ENCODE results near the gene TAMM41.
"Not testable (repeated sequence)": the region's sequence is repeated elsewhere in the genome, so short reads cannot be mapped to it uniquely, and the experiment has no call there.

TAMM41 gene, protein sequence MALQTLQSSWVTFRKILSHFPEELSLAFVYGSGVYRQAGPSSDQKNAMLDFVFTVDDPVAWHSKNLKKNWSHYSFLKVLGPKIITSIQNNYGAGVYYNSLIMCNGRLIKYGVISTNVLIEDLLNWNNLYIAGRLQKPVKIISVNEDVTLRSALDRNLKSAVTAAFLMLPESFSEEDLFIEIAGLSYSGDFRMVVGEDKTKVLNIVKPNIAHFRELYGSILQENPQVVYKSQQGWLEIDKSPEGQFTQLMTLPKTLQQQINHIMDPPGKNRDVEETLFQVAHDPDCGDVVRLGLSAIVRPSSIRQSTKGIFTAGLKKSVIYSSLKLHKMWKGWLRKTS

DNA sequence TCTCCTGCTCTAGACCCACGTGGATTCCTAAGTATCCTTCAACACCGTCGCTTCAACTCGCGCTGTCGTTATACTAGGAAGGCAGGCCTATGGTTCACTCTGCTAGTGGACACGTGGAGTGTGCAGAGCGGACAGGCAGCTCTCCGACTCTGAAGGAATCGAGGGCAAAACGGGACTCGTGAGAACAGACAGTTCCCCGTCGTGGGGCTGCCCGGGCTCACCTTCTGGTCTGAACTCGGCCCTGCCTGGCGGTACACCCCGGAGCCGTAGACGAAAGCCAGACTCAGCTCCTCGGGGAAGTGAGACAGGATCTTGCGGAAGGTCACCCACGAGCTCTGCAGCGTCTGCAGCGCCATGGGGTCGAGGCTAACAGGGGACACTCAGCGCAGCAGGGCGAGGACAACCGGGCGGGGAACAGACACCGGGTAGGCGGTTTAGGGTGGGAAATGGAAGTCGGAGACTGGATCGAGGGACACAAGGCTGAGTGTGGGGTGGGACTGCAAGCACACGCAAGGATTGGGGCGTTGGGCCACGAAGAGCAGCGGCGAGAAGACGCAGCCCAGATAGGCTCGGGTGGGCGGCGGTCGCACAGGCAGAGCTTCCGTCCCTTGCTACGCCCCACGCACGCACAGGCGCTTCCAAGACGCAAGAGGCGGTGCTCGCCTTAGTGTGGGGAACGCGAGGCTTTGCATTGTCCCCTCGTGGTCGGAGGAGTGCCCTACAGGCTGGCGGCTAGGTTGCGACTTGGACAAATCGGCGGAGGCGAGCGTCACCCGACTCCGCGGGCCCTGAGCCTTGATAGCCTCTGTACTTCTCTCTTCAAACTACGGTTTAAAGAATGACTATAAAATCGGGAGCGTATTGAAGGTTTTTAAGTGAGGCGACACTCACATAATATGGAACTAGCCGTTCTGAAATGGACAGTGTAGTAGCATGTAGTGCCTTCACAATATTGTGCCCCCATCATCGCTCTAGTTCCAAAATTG lies at the start of gene TAMM41:
TSS of gene TAMM41 (minus strand) at position 605 of the 986 bp plus-strand sequence. CDS start at position 356, 249 bp downstream.
- peak; percentile 64 for DNase-seq

DNA sequence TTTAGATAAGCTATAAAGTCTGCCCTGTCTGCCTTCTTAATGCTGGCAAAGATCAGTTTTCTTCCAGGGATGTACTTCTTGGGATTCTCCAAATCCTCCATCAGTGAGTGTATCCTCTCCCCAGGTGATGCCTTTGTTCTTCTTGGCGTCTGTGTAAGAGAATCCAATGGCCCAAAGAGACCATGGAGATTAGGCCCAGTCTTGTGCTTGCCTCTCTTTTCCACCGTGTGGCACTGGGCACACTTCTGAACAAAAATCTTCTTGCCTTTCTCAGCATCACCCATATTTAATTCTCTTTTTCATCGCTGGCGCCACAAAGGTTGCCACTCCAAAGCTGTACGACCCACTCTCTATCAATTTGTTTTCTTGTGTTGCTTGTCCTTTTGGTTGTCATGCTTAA lies 32.2 kb upstream of the TAMM41 start:
- no peak for DNase-seq

DNA sequence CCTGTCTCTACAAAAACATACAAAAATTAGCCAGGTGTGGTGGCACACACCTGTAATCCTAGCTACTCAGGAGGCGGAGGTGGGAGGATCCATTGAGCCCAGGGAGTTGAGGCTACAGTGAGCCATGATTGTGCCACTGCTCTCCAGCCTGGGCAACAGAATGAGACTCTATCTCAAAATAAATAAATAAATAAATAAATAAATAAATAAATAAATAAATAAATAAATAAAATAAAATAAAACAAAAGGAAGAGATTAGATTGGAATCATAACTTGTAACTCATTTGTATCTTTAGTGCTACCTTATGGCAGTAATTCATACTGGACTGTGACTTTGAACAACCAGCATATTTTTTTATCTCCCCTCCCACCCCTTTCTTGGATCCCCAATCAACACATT lies 28.0 kb upstream of the TAMM41 start:
- not testable (repeated sequence) for DNase-seq

DNA sequence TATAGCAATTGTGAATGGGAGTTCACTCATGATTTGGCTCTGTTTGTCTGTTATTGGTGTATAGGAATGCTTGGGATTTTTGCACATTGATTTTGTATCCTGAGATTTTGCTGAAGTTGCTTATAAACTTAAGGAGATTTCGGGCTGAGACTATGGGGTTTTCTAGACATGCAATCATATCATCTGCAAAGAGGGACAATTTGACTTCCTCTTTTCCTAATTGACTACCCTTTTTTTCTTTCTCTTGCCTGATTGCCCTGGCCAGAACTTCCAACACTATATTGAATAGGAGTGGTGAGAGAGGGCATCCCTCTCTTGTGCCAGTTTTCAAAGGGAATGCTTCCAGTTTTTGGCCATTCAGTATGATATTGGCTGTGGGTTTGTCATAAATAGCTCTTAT lies 17.1 kb upstream of the TAMM41 start:
- not testable (repeated sequence) for DNase-seq

DNA sequence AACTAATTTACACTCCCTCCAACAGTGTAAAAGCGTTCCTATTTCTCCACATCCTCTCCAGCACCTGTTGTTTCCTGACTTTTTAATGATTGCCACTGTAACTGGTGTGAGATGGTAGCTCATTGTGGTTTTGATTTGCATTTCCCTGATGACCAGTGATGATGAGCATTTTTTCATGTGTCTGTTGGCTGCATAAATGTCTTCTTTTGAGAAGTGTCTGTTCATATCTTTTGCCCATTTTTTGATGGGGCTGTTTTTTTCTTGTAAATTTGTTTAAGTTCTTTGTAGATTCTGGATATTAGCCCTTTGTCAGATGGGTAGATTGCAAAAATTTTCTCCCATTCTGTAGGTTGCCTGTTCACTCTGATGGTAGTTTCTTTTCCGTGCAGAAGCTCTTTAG lies 15.9 kb upstream of the TAMM41 start:
- DNase-seq = not testable (repeated sequence)

DNA sequence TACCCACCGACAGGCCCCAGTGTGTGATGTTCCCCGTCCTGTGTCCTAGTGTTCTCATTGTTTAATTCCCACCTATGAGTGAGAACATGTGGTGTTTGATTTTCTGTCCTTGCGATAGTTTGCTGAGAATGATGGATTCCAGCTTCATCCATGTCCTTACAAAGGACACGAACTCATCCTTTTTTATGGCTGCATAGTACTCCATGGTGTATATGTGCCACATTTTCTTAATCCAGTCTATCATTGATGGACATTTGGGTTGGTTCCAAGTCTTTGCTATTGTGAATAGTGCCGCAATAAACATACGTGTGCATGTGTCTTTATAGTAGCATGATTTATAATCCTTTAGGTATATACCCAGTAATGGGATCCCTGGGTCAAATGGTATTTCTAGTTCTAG lies 15.5 kb upstream of the TAMM41 start:
- DNase-seq = not testable (repeated sequence)

DNA sequence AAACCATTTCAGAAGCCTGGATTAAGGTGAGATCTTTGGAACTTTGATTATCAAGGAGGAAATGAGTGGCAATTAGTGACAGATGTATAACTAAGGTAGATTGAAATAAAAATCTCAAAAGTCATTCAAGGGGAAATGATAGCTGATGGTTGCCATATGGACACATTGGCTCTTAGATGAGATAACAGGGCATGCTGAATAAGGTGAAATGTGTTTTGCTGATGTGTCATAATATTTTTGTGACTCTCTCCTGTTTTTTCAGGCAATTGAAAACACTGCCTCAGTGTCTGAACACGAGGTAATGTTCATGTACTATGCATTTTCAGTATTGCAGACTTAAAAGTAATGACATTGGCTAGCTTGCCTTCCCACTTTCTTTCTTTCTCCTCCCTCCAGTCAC lies 13.5 kb upstream of the TAMM41 start:
- DNase-seq = peak; percentile 13

DNA sequence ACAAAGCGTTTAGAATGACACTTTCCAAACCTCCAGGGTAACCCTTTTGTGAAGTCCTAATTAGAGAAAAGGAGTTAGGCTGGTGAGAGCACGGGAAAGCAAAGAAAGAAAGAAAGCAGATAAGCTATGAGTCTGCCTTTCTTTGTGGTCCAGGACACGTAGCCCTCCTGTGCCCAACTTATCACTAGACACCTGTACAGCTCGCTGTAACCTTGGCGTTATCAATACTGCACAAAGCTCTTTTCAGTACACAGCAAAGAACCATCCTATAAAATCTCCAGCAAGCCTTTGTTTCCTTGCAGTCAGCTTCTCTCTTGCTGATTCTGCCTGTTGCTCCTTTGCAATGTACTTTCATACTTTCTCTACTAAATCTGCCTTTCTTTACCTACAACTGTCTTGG lies 6.8 kb upstream of the TAMM41 start:
- no peak for DNase-seq

DNA sequence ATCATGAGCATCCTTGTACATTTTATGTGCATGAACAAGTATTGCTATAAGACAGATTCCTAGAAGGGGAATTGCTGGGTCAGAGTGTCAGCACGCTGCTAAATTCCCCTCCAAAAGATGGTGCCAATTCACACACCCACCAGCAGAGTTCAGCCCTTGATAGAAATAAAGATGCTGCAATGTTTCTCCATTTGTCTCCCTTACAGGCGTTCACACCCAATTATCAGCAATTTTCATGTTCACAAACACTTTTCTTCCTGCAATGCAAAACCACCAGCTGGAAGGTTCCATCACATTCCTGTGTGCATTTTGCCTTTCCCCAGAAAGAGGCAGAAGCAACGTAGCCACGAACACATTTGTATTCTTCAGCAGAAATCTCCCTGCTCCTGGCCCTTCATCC lies 3.3 kb upstream of the TAMM41 start:
- DNase-seq = no peak

DNA sequence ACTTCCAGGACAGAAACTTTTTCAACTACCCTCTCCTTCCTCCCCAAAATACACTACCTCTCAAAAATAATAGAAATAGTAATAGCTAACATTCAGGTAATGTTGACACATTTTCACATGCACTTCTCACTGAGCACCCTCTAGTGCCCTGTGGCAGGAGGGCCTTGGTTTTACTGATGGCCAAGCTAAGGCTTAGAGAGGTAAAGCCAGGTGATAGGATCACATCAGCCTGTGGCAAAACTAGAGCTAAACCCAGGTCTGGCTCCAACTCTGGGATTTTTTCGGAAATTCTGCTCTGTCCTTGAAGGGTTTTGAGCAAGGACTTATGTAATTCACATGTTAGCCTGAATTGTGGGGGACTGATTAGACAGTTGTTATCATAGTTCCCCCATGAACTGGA lies 922 bp upstream of the TAMM41 start:
- DNase-seq = no peak

DNA sequence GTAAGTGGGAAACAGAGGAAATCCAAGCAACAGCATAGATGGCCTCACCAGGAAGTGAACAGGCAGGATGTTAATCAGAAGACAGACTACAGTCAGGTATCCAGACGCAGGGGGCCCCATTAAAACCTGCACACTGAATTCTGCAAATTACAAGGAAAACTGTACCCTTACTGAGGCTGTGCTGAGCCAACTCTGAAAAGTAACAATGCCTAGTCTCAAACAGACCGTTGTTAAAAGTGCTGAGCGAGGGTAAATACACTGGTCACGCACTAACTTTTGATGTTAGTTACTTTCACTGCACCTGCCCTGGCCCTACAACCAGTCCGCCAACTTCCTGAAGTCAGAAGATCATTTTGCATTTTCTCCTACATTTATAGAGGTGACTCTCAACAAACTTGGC lies 1.0 kb downstream of the TAMM41 start:
- DNase-seq = no peak

DNA sequence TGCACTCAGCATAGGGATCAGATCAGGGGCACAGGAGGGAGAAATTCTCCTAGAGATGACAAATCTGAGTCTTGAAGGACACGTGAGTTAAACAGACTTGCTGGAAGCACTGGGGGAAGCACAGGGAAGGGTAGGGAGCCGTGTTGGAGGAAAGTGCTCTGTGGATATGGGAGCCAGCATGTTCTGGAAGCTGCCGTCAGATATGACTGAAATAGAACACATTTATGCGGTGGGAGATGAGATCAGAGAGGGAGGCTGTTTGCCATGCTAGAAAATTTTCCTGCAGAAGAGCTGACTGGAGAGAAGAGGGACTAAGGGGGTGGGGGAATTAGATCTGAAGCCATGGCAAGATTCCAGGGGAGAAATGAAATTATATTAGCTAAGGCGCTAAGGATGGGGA lies 1.8 kb downstream of the TAMM41 start:
- DNase-seq = no peak

DNA sequence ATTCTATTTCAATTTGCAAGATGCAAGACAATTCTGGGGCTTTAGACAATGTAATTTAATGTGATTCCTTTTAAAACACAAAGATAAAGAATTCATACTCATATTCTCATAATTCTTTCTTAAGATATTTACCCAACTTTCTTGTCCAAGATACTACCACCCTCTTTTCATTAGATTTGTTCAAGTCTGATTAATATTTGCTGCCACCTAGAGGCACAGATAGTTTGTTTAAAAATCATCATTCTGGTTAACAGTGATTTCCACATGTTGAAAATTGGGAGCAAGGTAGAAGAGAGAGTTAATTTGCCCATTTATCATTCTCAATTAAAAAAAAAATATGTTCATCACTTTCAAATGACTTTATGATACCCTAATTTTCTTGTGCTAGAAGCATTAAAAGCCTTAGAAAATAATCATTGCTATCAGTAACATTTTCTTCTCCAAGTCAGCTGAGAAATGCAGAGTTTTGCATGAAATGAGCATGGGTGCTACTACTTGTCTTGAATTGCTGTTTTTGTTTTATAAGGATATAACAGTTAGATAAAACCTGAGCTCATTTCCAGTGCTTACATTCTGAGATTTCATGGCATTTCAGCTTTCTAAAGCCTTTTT lies 11.6 kb downstream of the TAMM41 start:
- DNase-seq = no peak

DNA sequence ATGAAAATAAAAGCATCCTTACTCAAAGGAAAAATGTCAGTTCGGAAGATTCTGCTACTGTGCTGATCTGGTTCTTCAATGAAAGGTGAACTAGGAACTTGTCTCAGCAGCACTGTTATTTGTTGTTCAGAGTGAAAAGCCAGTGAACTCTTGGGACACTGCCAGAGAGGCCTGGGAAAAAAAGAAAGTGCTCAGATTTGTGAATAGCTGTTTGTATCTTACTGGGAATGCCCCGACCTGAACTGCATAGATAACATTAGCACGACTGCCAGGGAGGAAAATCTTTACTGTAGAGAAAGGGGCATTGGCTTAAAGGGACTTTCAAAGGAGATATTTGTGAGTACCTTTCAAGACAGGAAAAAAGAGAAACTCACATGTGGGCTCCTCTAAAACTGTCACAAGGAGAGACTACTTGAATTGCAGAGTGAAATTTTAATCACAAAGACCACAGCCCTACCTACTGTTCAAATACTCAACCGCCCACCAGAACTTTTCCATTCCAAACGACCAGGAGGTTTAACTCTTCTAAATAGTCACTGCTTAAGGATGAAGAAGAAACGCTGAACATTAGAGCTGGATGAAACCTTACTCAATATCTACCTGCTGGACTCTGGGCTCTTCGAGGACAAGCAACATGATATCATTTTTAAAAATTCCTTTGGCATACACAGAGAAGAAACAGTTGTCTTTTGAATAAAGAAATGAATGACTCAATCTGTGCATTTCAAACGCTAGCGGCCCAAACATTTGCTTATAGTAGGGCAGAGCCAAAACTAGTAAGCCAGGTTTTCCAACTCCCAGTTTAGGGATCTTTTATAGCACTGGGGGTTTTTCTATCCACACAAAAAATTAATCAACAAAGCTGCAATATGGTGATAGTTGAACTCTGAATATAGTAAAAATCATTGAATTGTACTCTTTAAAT lies 13.4 kb downstream of the TAMM41 start:
- DNase-seq = no peak

DNA sequence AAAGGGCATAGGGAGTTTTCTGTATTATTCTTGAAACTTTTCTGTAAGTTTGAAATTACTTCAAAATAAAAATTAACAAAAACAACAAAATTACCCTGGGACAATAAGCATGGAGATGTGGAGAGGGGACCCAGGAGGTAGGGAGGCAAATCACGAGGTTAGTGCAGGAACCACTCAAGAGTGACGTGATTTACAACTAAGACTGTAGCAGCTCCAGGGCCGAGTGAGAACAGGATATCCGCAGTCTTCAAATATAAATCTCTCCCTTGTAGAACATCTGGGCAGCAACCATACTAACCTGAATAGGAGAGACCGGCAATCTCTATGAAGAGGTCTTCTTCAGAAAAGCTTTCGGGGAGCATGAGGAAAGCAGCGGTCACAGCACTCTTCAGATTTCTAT lies 17.3 kb downstream of the TAMM41 start:
- DNase-seq = no peak

DNA sequence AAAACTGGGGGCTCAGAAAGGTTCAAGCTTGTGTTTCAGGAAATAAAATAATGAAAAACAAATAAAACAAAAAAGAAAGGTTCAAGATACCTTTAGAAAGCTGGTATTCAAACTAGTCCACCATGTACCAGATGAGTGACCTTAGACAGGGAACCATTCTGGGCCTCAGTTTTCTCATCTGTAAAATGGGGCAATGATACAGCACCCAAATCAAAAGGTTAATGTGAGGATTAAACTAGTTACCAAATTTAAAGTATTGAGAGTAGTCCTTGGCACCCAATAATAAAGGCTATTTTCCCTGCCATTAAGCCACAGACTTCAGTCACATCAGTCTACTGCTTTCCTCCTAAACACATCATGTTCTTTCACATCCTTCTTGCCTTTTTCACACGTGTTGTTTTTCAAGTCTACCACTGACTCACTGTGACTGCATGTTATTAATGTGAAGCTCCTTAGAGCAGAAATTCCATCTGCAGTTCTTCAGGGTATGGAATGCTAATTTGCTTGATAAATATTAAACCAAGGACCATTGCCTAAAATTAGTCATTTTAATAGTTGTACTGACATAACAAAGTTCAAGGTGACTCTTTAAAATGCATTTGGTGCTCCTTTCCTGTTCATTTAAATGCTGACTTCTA lies 19.9 kb downstream of the TAMM41 start:
- DNase-seq = no peak

DNA sequence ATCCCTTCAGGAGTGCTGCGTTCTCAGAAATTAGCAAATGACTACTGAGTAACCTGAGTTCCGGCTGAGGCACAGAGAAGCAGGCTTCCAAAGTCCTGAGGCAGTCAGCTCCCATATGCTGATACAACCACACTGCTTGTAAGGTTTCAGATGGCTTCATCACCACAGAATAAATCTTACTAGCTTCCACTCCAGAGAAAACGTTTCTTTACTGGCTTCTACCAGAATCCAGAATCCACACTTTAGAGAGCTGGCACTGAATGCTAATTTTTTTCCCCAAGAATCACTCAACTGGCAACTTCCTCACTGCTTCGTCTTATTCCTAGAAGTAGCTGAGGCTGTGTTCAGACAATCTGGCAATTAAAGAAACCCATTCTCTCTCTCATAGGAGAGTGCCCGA lies 21.4 kb downstream of the TAMM41 start:
- DNase-seq = no peak

DNA sequence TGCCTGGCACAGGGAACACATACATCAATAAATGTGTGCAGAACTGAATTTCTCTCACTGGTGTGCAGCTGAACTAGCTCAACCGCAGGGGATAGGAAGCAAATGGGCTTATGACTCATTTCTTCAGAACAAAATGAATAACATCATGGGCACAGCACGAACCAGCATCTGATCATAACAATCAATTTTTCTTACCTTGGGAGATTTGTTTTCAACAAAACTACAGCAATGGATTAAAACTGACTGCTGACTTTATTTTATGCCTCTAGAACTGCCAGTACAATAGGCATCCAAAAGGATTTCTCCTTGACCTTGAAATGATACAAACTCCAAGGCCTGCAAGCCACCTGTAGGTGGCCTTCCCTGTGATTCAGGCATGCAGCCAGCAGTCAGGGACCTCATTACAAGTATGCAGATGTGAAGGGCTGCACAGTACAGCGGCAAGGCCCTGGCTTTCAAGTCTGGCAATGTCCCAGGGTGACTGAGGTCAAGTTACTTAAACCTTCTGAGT lies 26.1 kb downstream of the TAMM41 start:
- no peak for DNase-seq

DNA sequence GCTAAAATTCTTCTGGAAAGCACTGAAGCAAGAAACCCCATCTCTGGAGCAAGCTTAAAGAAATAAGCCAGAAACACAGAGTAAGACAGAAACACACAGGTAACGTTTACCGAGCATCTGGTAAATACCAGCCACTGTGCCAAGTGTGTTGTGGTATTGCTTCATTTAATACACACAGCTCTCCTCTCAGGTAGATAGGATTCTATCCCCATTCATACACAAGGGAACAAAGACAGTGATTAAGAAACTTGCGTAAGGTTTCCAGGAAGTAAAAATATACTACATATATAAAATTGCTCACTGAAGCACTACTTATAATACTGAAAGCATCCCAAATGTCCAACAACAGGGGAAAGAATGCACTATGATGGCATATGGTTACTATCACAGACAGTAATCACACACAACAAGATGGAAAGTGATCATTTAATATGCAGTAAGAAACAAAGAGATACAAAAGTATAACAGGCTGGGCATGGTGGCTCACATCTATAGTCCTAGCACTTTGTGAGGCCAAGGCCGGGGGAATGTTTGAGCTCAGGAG lies 27.5 kb downstream of the TAMM41 start:
- no peak for DNase-seq

DNA sequence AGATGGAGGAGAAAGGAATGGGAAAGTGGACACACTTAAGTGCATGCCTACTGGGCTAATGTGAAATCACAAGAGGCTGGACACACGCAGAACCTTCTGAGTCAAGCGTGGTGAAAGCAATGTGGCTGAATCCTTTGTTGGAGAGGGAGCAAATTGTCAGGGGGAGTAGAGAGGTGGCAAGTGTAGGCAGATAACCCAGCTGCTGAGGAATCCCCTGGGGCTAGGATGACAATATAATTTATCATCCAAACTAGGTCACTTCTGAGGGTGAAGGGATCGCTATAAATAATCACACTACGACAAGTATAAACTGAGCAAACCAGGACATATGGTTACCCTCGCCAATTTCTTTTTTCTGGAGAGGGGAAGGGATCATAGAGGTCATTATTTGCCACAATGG lies 28.7 kb downstream of the TAMM41 start:
- DNase-seq = no peak

DNA sequence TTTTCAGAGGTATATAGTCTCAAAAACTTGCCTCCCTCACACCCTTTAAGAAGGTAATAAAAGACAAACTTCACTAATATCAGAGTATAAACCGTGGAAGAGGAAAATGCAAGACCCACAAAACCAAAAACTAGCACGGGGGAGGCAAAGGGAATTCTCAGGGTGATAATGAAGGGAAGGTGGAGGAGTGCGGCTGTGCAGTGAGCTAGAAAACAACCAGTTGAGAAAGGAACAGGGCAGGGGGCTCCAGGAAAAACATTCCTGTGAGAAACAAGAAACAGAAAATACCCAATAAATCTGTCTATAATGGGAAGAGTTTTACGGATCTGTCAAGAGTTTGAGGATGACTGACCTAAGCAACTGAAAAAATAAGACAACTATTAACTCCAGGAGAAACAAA lies 31.6 kb downstream of the TAMM41 start:
- DNase-seq = no peak
